22Rv1 (cell line): Measurements from ENCODE around the gene GDPD5.

Experiments used
- H3K27ac ChIP-seq: fragments of 450-650 bp; 2 replicates; pipeline ENCODE4 v1.5.1; 2017
- CTCF ChIP-seq: fragments of 450-650 bp; IDR thresholded peaks from 2 replicates; pipeline ENCODE4 v1.5.1; 2017; ENCODE audit warnings: mild to moderate bottlenecking
- ZFX ChIP-seq: fragments of 450-650 bp; IDR thresholded peaks from 2 replicates; pipeline ENCODE4 v1.6.1; 2017; ENCODE audit warnings: antibody characterized with exemption, borderline replicate concordance

Gene GDPD5

GRCh38 chr11:75562836-75563484 is 37.2 kb upstream of the GDPD5 start:
- TF ChIP-seq CTCF = no peak
- TF ChIP-seq ZFX = no peak
- H3K27ac ChIP-seq = peak overlapping the region; percentile 71

- peak within 1 kb of the TSS; percentile 71 for H3K27ac ChIP-seq
- no peak for TF ChIP-seq ZFX
- TF ChIP-seq CTCF = no peak
These were observed 36.5 kb upstream of the GDPD5 start, which contains the start of gene SERPINH1 for GRCh38 chr11:75562048-75562835. Gene SERPINH1 (plus strand): TSS chr11:75562253. CDS start chr11:75566350, 4,097 bp downstream.

- H3K27ac ChIP-seq = peak overlapping the region; percentile 71
These were observed 35.8 kb upstream of the GDPD5 start for GRCh38 chr11:75561426-75562047.

GRCh38 chr11:75560644-75561043 is 34.9 kb upstream of the GDPD5 start:
- no peak overlapping the region for H3K27ac ChIP-seq
- no peak for TF ChIP-seq ZFX
- TF ChIP-seq CTCF = no peak

More at GRCh38 chr11:75561426-75562047, 35.8 kb upstream of the GDPD5 start:
- TF ChIP-seq CTCF (no peak), ZFX (no peak)

- H3K27ac ChIP-seq = no peak overlapping the region
These were observed 33.5 kb upstream of the GDPD5 start for GRCh38 chr11:75558939-75559843.

More at GRCh38 chr11:75558939-75559843, 33.5 kb upstream of the GDPD5 start:
- TF ChIP-seq CTCF (no peak), ZFX (no peak)
